Glutamatergic neuron (in vitro differentiated cells): ENCODE results near the gene LTB. TPM values are rescaled to one million over a fixed set of nuclear protein-coding genes. Genes with fewer than 3 reads are reported as not detected.

ENCODE experiments used
- DNase-seq: peaks from one replicate; pipeline ENCODE4 v3.0.0; 2022
- H3K27ac Mint-ChIP-seq: one replicate; pipeline ENCODE4 v1.8.0; 2020; ENCODE audit warnings: mild to moderate bottlenecking, mixed read lengths, inconsistent platforms; ENCODE audit not compliant: unreplicated experiment
- H3K27me3 Mint-ChIP-seq: one replicate; pipeline ENCODE4 v1.8.0; 2020; ENCODE audit warnings: mild to moderate bottlenecking, moderate library complexity, mixed read lengths, inconsistent platforms; ENCODE audit not compliant: unreplicated experiment
- H3K36me3 Mint-ChIP-seq: one replicate; pipeline ENCODE4 v1.8.0; 2020; ENCODE audit warnings: mild to moderate bottlenecking, mixed read lengths, inconsistent platforms; ENCODE audit not compliant: unreplicated experiment
- H3K4me1 Mint-ChIP-seq: one replicate; pipeline ENCODE4 v1.8.0; 2020; ENCODE audit warnings: mild to moderate bottlenecking, low read depth, mixed read lengths, inconsistent platforms; ENCODE audit not compliant: unreplicated experiment
- H3K4me3 Mint-ChIP-seq: one replicate; pipeline ENCODE4 v1.8.0; 2020; ENCODE audit warnings: mild to moderate bottlenecking, mixed read lengths, inconsistent platforms; ENCODE audit not compliant: unreplicated experiment
- H3K9me3 Mint-ChIP-seq: one replicate; pipeline ENCODE4 v1.8.0; 2020; ENCODE audit warnings: mild to moderate bottlenecking, moderate library complexity, mixed read lengths, inconsistent platforms; ENCODE audit not compliant: unreplicated experiment
- total RNA-seq: library from RNA; stranded (reverse); fragmentation: NEBNext Ultra II Directional; extraction: Animal tissue kit (Norgen Biotek cat#: 25700); gene quantifications from one replicate; pipeline ENCODE4 v1.2.1, GENCODE V29; 2021; ENCODE audit not compliant: unreplicated experiment
- TF ChIP-seq, protein P1 (sequence below): fragments of 200-600 bp; sonication (generic); IDR thresholded peaks from one replicate; pipeline ENCODE4 v1.5.0; 2021; ENCODE audit not compliant: partially characterized antibody, unreplicated experiment

LTB gene
- total RNA-seq, 1 donor from 2014 or later = not detected

DNA sequence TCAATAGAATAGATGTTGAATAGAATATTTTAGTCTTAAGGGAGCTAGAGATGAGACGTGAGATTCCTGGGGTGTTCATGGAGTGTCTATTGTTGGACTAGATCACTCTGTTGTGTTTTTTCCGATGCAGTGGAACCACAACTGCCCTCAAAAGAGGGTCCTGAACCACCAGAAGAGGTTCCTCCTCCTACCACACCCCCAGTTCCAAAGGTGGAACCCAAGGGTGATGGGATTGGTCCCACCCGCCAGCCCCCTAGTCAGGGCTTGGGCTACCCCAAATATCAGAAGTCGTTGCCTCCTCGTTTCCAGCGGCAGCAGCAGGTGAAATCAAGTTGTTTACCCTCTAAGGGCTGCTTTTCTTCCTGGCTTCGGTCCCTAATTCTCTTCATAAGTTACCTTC is 46.8 kb upstream of the LTB start:
- no peak overlapping the region for H3K27ac Mint-ChIP-seq

DNA sequence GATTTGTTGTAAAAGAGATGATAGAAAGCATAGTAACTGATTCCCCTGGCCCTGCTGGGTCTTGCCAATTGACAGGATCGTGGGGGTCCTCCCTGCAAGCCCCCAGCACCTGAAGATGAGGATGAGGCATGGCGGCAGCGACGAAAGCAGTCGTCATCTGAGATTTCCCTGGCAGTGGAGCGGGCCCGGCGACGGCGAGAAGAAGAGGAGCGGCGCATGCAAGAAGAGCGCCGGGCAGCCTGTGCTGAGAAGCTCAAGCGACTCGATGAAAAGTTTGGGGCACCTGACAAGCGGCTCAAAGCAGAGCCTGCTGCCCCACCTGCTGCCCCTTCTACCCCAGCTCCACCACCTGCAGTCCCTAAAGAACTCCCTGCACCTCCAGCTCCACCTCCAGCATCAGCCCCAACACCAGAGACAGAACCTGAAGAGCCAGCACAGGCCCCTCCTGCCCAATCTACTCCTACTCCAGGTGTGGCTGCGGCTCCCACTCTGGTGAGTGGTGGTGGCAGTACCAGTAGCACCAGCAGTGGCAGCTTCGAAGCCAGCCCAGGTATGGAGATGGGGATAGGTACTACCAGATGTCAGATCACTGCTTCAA is 45.6 kb upstream of the LTB start:
- H3K27ac Mint-ChIP-seq = peak overlapping the region; percentile 16
- H3K9me3 Mint-ChIP-seq = peaks cover 6% of the 10 kb centered on the region
- peaks cover 10% of the 10 kb centered on the region for H3K27me3 Mint-ChIP-seq
- TF ChIP-seq, protein P1, sequence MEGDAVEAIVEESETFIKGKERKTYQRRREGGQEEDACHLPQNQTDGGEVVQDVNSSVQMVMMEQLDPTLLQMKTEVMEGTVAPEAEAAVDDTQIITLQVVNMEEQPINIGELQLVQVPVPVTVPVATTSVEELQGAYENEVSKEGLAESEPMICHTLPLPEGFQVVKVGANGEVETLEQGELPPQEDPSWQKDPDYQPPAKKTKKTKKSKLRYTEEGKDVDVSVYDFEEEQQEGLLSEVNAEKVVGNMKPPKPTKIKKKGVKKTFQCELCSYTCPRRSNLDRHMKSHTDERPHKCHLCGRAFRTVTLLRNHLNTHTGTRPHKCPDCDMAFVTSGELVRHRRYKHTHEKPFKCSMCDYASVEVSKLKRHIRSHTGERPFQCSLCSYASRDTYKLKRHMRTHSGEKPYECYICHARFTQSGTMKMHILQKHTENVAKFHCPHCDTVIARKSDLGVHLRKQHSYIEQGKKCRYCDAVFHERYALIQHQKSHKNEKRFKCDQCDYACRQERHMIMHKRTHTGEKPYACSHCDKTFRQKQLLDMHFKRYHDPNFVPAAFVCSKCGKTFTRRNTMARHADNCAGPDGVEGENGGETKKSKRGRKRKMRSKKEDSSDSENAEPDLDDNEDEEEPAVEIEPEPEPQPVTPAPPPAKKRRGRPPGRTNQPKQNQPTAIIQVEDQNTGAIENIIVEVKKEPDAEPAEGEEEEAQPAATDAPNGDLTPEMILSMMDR = no peak
- H3K4me1 Mint-ChIP-seq = peaks cover 10% of the 10 kb centered on the region
- peaks cover 14% of the 10 kb centered on the region for H3K36me3 Mint-ChIP-seq
- no peak for DNase-seq
- H3K4me3 Mint-ChIP-seq = peak overlapping the region; percentile 44

More for the DNA sequence above, 46.8 kb upstream of the LTB start:
- Mint-ChIP-seq H3K27me3 (peaks cover 12% of the 10 kb centered on the region), H3K4me1 (peaks cover 3% of the 10 kb centered on the region), H3K4me3 (no peak overlapping the region), H3K9me3 (peaks cover 6% of the 10 kb centered on the region), H3K36me3 (peaks cover 10% of the 10 kb centered on the region)
- no peak for DNase-seq
- TF ChIP-seq, protein P1 = no peak

DNA sequence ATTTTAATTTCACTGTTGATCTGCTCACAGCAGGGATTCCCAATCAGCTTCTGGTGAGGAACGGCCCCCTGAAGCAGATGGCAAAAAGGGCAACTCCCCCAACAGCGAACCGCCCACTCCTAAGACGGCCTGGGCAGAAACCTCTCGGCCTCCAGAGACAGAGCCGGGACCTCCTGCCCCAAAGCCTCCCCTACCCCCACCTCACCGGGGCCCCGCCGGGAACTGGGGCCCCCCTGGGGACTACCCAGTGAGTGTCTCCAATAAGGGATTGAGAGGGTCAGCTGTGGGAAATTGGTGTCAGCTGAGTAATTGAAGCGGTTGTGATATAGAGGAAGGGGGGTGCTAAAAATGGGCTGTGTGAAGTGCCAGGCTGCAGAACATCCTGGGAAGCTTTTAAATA is 44.7 kb upstream of the LTB start:
- Mint-ChIP-seq H3K4me3 (no peak overlapping the region), H3K27me3 (peaks cover 8% of the 10 kb centered on the region), H3K36me3 (peaks cover 14% of the 10 kb centered on the region), H3K27ac (no peak overlapping the region), H3K4me1 (peaks cover 17% of the 10 kb centered on the region), H3K9me3 (peaks cover 6% of the 10 kb centered on the region)
- TF ChIP-seq, protein P1 = no peak
- DNase-seq = no peak

DNA sequence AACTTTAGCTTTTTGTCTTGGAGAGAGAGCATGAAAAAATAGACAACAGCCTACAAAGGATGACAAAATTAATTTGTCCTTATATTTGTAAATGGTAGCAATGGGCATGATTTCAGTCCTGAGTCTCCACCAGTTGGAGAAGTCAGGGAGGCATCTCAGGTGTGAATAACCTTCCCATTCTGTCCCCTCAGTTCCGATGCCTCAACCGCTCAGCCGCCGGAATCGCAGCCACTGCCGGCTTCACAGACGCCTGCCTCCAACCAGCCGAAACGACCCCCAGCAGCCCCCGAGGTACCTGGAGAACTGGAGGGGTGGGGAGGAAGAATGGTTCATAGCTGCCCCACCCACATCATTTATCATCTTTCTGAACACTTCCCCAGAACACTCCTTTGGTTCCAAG is 41.8 kb upstream of the LTB start:
- Mint-ChIP-seq H3K9me3 (peaks cover 6% of the 10 kb centered on the region), H3K27ac (peak overlapping the region; percentile 62), H3K4me3 (peak overlapping the region; percentile 75), H3K27me3 (peaks cover 8% of the 10 kb centered on the region), H3K36me3 (peaks cover 8% of the 10 kb centered on the region), H3K4me1 (peaks cover 17% of the 10 kb centered on the region)
- TF ChIP-seq, protein P1 = no peak
- DNase-seq = no peak

DNA sequence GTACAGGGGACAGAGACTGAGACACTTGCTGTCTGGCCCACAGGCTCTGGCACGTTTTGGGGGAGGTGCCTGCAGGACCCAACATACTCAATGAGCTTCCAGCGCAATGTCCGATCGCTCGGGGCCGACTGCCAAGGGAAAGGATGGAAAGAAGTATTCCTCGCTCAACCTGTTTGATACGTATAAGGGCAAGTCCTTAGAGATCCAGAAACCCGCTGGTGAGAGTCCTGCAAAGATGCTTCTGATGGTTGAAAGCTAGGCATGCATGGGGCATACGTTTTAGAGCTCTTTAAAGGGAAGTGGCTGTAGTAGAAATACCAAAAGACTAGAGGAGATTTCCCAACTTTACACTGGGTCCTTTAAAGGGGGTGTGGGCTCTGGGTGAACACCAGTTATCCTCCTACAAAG is 40.5 kb upstream of the LTB start:
- DNase-seq = no peak
- TF ChIP-seq, protein P1 = no peak
- H3K27me3 Mint-ChIP-seq = peaks cover 8% of the 10 kb centered on the region
- H3K36me3 Mint-ChIP-seq = peaks cover 7% of the 10 kb centered on the region
- H3K4me1 Mint-ChIP-seq = peaks cover 17% of the 10 kb centered on the region
- H3K27ac Mint-ChIP-seq = peak overlapping the region; percentile 89
- H3K9me3 Mint-ChIP-seq = peaks cover 8% of the 10 kb centered on the region
- peak overlapping the region; percentile 89 for H3K4me3 Mint-ChIP-seq
